Activated CD4-positive, alpha-beta T cell treated with anti-CD3 and anti-CD28 coated beads for 48 hours (primary cell): Measurements from ENCODE around the gene RAP1GAP.

Source experiments
- DNase-seq: peaks from one replicate; pipeline ENCODE4 v3.0.0-alpha.2; 2020

The RAP1GAP gene

GRCh38 chr1:21589618-21590017 is 79.5 kb downstream of the RAP1GAP start:
- no peak for DNase-seq

GRCh38 chr1:21587602-21587953 is 81.6 kb downstream of the RAP1GAP start:
- DNase-seq = no peak

GRCh38 chr1:21586846-21587601 is 82.1 kb downstream of the RAP1GAP start:
- no peak for DNase-seq

GRCh38 chr1:21586222-21586621 is 82.9 kb downstream of the RAP1GAP start:
- no peak for DNase-seq

- DNase-seq = no peak
These were observed 84.1 kb downstream of the RAP1GAP start for GRCh38 chr1:21585037-21585436.

- DNase-seq = no peak
These were observed 85.1 kb downstream of the RAP1GAP start for GRCh38 chr1:21584096-21584495.

GRCh38 chr1:21579791-21580190 is 89.4 kb downstream of the RAP1GAP start:
- no peak for DNase-seq

- DNase-seq = no peak
These were observed 91.2 kb downstream of the RAP1GAP start for GRCh38 chr1:21577933-21578332.

- no peak for DNase-seq
These were observed 91.8 kb downstream of the RAP1GAP start for GRCh38 chr1:21577324-21577723.

- no peak for DNase-seq
These were observed 92.4 kb downstream of the RAP1GAP start for GRCh38 chr1:21576798-21577187.

- DNase-seq = no peak
These were observed 92.9 kb downstream of the RAP1GAP start for GRCh38 chr1:21576031-21576797.

GRCh38 chr1:21575351-21575942 is 93.7 kb downstream of the RAP1GAP start:
- no peak for DNase-seq

GRCh38 chr1:21574466-21575151 is 94.5 kb downstream of the RAP1GAP start:
- no peak for DNase-seq

GRCh38 chr1:21573971-21574465 is 95.1 kb downstream of the RAP1GAP start:
- DNase-seq = peak; percentile 57

GRCh38 chr1:21573475-21573874 is 95.7 kb downstream of the RAP1GAP start:
- no peak for DNase-seq

- no peak for DNase-seq
These were observed 96.4 kb downstream of the RAP1GAP start for GRCh38 chr1:21572735-21573277.

- DNase-seq = no peak
These were observed 96.9 kb downstream of the RAP1GAP start for GRCh38 chr1:21572221-21572620.

- no peak for DNase-seq
These were observed 98.3 kb downstream of the RAP1GAP start for GRCh38 chr1:21570885-21571284.

- DNase-seq = no peak
These were observed 98.7 kb downstream of the RAP1GAP start for GRCh38 chr1:21570528-21570875.

- no peak for DNase-seq
These were observed 99.2 kb downstream of the RAP1GAP start for GRCh38 chr1:21569820-21570527.

GRCh38 chr1:21568809-21569385 is 100.3 kb downstream of the RAP1GAP start:
- DNase-seq = no peak
